Type B pancreatic cell (in vitro differentiated cells): ENCODE results near the gene PGRMC2. TPM values are rescaled to one million over a fixed set of nuclear protein-coding genes. Genes with fewer than 3 reads are reported as not detected.

Experiments
- DNase-seq: peaks from one replicate; pipeline ENCODE4 v3.0.0; 2021; ENCODE audit warnings: mixed read lengths; ENCODE audit not compliant: unreplicated experiment; ENCODE audit errors: extremely low spot score
- H3K27ac Mint-ChIP-seq: 2 replicates; pipeline ENCODE4 v1.8.0; 2021; ENCODE audit warnings: mild to moderate bottlenecking, mixed read lengths
- H3K27me3 Mint-ChIP-seq: 2 replicates; pipeline ENCODE4 v1.8.0; 2021; ENCODE audit warnings: mixed read lengths
- H3K36me3 Mint-ChIP-seq: 2 replicates; pipeline ENCODE4 v1.8.0; 2021; ENCODE audit warnings: mixed read lengths
- H3K4me1 Mint-ChIP-seq: one replicate; pipeline ENCODE4 v1.8.0; 2021; ENCODE audit warnings: mixed read lengths; ENCODE audit not compliant: unreplicated experiment
- H3K4me3 Mint-ChIP-seq: 2 replicates; pipeline ENCODE4 v1.8.0; 2021; ENCODE audit warnings: mild to moderate bottlenecking, mixed read lengths
- H3K9me3 Mint-ChIP-seq: 2 replicates; pipeline ENCODE4 v1.8.0; 2021; ENCODE audit warnings: mixed read lengths
- CTCF ChIP-seq: fragments of 200-600 bp; sonication (generic); conservative IDR thresholded peaks from 2 replicates; pipeline ENCODE4 v1.5.0; 2021; ENCODE audit warnings: antibody characterized with exemption, mild to moderate bottlenecking
- total RNA-seq: library from RNA; stranded (reverse); gene quantifications from 2 replicates; pipeline ENCODE4 v1.2.1, GENCODE V29; 2021; ENCODE audit warnings: low replicate concordance

The PGRMC2 gene
- total RNA-seq, 1 donor from 2014 or later, result 78.1 TPM

GRCh38 chr4:128290526-128290925 lies 2.9 kb upstream of the PGRMC2 start:
- H3K27ac Mint-ChIP-seq, result no peak overlapping the region
- no peaks in the 10 kb centered on the region for H3K9me3 Mint-ChIP-seq
- H3K4me3 Mint-ChIP-seq, result peak overlapping the region; percentile 29
- H3K36me3 Mint-ChIP-seq, result peaks cover 1% of the 10 kb centered on the region
- no peak for DNase-seq
- no peak for TF ChIP-seq CTCF
- peaks cover 8% of the 10 kb centered on the region for H3K4me1 Mint-ChIP-seq
- no peaks in the 10 kb centered on the region for H3K27me3 Mint-ChIP-seq

GRCh38 chr4:128289523-128290158 lies 2.0 kb upstream of the PGRMC2 start:
- Mint-ChIP-seq H3K4me1 (peaks cover 11% of the 10 kb centered on the region), H3K4me3 (peak overlapping the region; percentile 5), H3K27ac (no peak overlapping the region)

GRCh38 chr4:128288689-128289106 lies 1.1 kb upstream of the PGRMC2 start:
- no peak for TF ChIP-seq CTCF
- Mint-ChIP-seq H3K36me3 (peaks cover 9% of the 10 kb centered on the region), H3K4me3 (peak overlapping the region; percentile 88), H3K27me3 (no peaks in the 10 kb centered on the region), H3K27ac (peak overlapping the region; percentile 97), H3K4me1 (peaks cover 11% of the 10 kb centered on the region), H3K9me3 (no peaks in the 10 kb centered on the region)
- DNase-seq, result no peak

More at GRCh38 chr4:128289523-128290158, 2.0 kb upstream of the PGRMC2 start:
- H3K9me3 Mint-ChIP-seq, result no peaks in the 10 kb centered on the region
- TF ChIP-seq CTCF, result no peak
- no peaks in the 10 kb centered on the region for H3K27me3 Mint-ChIP-seq
- H3K36me3 Mint-ChIP-seq, result peaks cover 6% of the 10 kb centered on the region
- DNase-seq, result no peak

GRCh38 chr4:128287871-128288688 lies 467 bp upstream of the PGRMC2 start:
- peak; percentile 99 for DNase-seq
- no peaks in the 10 kb centered on the region for H3K27me3 Mint-ChIP-seq
- peak; percentile 64 for TF ChIP-seq CTCF
- H3K9me3 Mint-ChIP-seq, result no peaks in the 10 kb centered on the region
- H3K27ac Mint-ChIP-seq, result peak overlapping the region; percentile 97
- H3K4me1 Mint-ChIP-seq, result peaks cover 11% of the 10 kb centered on the region
- peaks cover 12% of the 10 kb centered on the region for H3K36me3 Mint-ChIP-seq
- H3K4me3 Mint-ChIP-seq, result peak overlapping the region; percentile 88

- H3K4me1 Mint-ChIP-seq, result peaks cover 11% of the 10 kb centered on the region
- no peaks in the 10 kb centered on the region for H3K27me3 Mint-ChIP-seq
- peak overlapping the region; percentile 88 for H3K4me3 Mint-ChIP-seq
- peaks cover 19% of the 10 kb centered on the region for H3K36me3 Mint-ChIP-seq
- DNase-seq, result no peak
- H3K9me3 Mint-ChIP-seq, result no peaks in the 10 kb centered on the region
- peak overlapping the region; percentile 95 for H3K27ac Mint-ChIP-seq
- TF ChIP-seq CTCF, result no peak
Measured at GRCh38 chr4:128286474-128287058, 1.0 kb downstream of the PGRMC2 start.
